H1 (cell line): ENCODE results near the gene C1orf21. TPM values are rescaled to one million over a fixed set of nuclear protein-coding genes. Genes with fewer than 3 reads are reported as not detected.

Experiments
- CTCF ChIA-PET: fragments of 300-600 bp; sonication (Branson Sonifier 250); formaldehyde crosslinking; loops from one replicate; lab custom pipeline; 2021; ENCODE audit not compliant: partially characterized antibody; lab: Charles Lee
- POLR2A ChIA-PET: fragments of 300-600 bp; sonication (Branson Sonifier 250); formaldehyde crosslinking; loops from one replicate; lab custom pipeline; 2021; ENCODE audit warnings: inconsistent platforms; ENCODE audit not compliant: partially characterized antibody; lab: Charles Lee
- DNase-seq, 2 experiments: peaks; one replicate each; pipeline versions ENCODE4 v3.0.0 to v3.0.0-alpha.2; 2010 to 2022; ENCODE audit warnings: low spot score in 2 of 2, low read depth in 1 of 2, mixed read lengths in 1 of 2
- FAIRE-seq: peaks from 2 replicates; lab custom pipeline; 2011; peaks lifted over from hg19 to GRCh38; lab: Jason Lieb, UNC
- H2AFZ ChIP-seq: 2 replicates; pipeline ENCODE4 v1.8.1; 2012; ENCODE audit warnings: low read length, inconsistent platforms
- H2AK5ac ChIP-seq: 2 replicates; pipeline ENCODE4 v1.6.1; 2013; ENCODE audit warnings: low read depth, low read length
- H2BK120ac ChIP-seq: replicated peaks from 2 replicates; pipeline ENCODE3; 2013; ENCODE audit warnings: low read depth, low read length, inconsistent platforms
- H2BK12ac ChIP-seq: 2 replicates; pipeline ENCODE4 v1.6.1; 2013; ENCODE audit warnings: low read depth, low read length
- H2BK15ac ChIP-seq: 2 replicates; pipeline ENCODE4 v1.6.1; 2013; ENCODE audit warnings: low read length
- H2BK20ac ChIP-seq: 2 replicates; pipeline ENCODE4 v1.6.1; 2013; ENCODE audit warnings: low read length
- H2BK5ac ChIP-seq: 2 replicates; pipeline ENCODE4 v1.6.1; 2013; ENCODE audit warnings: low read depth, low read length
- H3K14ac ChIP-seq: 2 replicates; pipeline ENCODE4 v1.6.1; 2013; ENCODE audit warnings: inconsistent platforms; ENCODE audit not compliant: insufficient read length
- H3K18ac ChIP-seq: 2 replicates; pipeline ENCODE4 v1.6.1; 2013; ENCODE audit warnings: low read length; ENCODE audit errors: extremely low read depth
- H3K23ac ChIP-seq: 2 replicates; pipeline ENCODE4 v1.6.1; 2013; ENCODE audit warnings: inconsistent platforms; ENCODE audit not compliant: insufficient read length
- H3K23me2 ChIP-seq: 2 replicates; pipeline ENCODE4 v1.6.1; 2013; ENCODE audit warnings: low read depth, low read length
- H3K27ac ChIP-seq: 2 replicates; pipeline ENCODE4 v1.6.1; 2011; ENCODE audit warnings: low read depth, low read length, inconsistent platforms
- H3K27me3 ChIP-seq, 4 experiments: replicated peaks in 1 of 4; 1 replicate in 1 of 4; 2 replicates in 3 of 4; pipeline versions ENCODE4 v1.6.1 to v1.8.1; 2011 to 2013; ENCODE audit warnings: low read length in 3 of 4, mild to moderate bottlenecking in 3 of 4, inconsistent platforms in 2 of 4, mixed read lengths in 2 of 4, moderate library complexity in 1 of 4; ENCODE audit not compliant: control insufficient read depth in 3 of 4, insufficient read depth in 3 of 4; ENCODE audit errors: extremely low read depth in 1 of 4
- H3K36me3 ChIP-seq, 4 experiments: 2 replicates each; pipeline versions ENCODE4 v1.6.1 to v1.8.1; 2011 to 2013; ENCODE audit warnings: mild to moderate bottlenecking in 4 of 4, low read length in 3 of 4, moderate library complexity in 2 of 4, control low read depth in 1 of 4, inconsistent platforms in 1 of 4; ENCODE audit not compliant: insufficient read depth in 4 of 4, control insufficient read depth in 2 of 4
- H3K4ac ChIP-seq: replicated peaks from 2 replicates; pipeline ENCODE3; 2013; ENCODE audit warnings: low read length, low read depth, mixed read lengths, inconsistent platforms; ENCODE audit not compliant: insufficient read length
- H3K4me1 ChIP-seq, 4 experiments: replicated peaks in 1 of 4; 1 replicate in 1 of 4; 2 replicates in 3 of 4; pipeline versions ENCODE4 v1.6.1 to v1.8.1; 2011 to 2013; ENCODE audit warnings: low read length in 3 of 4, inconsistent platforms in 2 of 4, mixed read lengths in 1 of 4; ENCODE audit not compliant: insufficient read depth in 4 of 4, control insufficient read depth in 3 of 4
- H3K4me2 ChIP-seq, 2 experiments: 2 replicates each; pipeline versions ENCODE4 v1.6.1 to v1.8.1; 2011 to 2013; ENCODE audit warnings: low read depth in 2 of 2, low read length in 2 of 2, control low read depth in 1 of 2, inconsistent platforms in 1 of 2, mild to moderate bottlenecking in 1 of 2; ENCODE audit not compliant: insufficient read depth in 1 of 2
- H3K4me3 ChIP-seq, 4 experiments: fragments of 200-600, 300-600 bp in 1 of 4; sonication (generic), shearing (Covaris generic), sonication (Bioruptor Twin) in 1 of 4; 2 replicates each; pipeline versions ENCODE4 v1.5.1 to v1.8.1; 2011 to 2016; ENCODE audit warnings: low read length in 4 of 4, low read depth in 3 of 4, control low read depth in 2 of 4, inconsistent platforms in 2 of 4, mild to moderate bottlenecking in 2 of 4, mixed read lengths in 1 of 4, moderate library complexity in 1 of 4; ENCODE audit not compliant: insufficient read depth in 2 of 4; ENCODE audit errors: extremely low read depth in 1 of 4
- H3K56ac ChIP-seq: replicated peaks from 2 replicates; pipeline ENCODE3; 2013; ENCODE audit warnings: low read depth, mild to moderate bottlenecking, mixed read lengths, low read length, inconsistent platforms; ENCODE audit not compliant: insufficient read length
- H3K79me1 ChIP-seq: 2 replicates; pipeline ENCODE4 v1.6.1; 2013; ENCODE audit warnings: low read depth, low read length, control low read depth
- H3K79me2 ChIP-seq, 2 experiments: 2 replicates each; pipeline versions ENCODE4 v1.6.1 to v1.8.1; 2012 to 2013; ENCODE audit warnings: low read length in 2 of 2, mild to moderate bottlenecking in 2 of 2, inconsistent platforms in 1 of 2; ENCODE audit not compliant: insufficient read depth in 2 of 2, control insufficient read depth in 1 of 2
- H3K9ac ChIP-seq, 4 experiments: replicated peaks in 1 of 4; 1 replicate in 1 of 4; 2 replicates in 3 of 4; pipeline versions ENCODE4 v1.6.1 to v1.8.1; 2011 to 2013; ENCODE audit warnings: low read depth in 3 of 4, low read length in 3 of 4, control low read depth in 2 of 4, mild to moderate bottlenecking in 2 of 4, moderate library complexity in 2 of 4, inconsistent platforms in 1 of 4; ENCODE audit errors: extremely low read depth in 1 of 4
- H3K9me3 ChIP-seq, 2 experiments: 2 replicates each; pipeline versions ENCODE4 v1.6.1 to v1.8.1; 2012 to 2013; ENCODE audit warnings: mild to moderate bottlenecking in 2 of 2, moderate library complexity in 2 of 2, control low read depth in 1 of 2, inconsistent platforms in 1 of 2, low read depth in 1 of 2, low read length in 1 of 2, mixed read lengths in 1 of 2; ENCODE audit not compliant: insufficient read depth in 2 of 2
- H4K20me1 ChIP-seq, 2 experiments: replicated peaks in 1 of 2; 2 replicates each; pipeline versions ENCODE3 to v1.8.1; 2011 to 2013; ENCODE audit warnings: inconsistent platforms in 2 of 2, low read length in 2 of 2, mild to moderate bottlenecking in 1 of 2; ENCODE audit not compliant: insufficient read depth in 2 of 2, control insufficient read depth in 1 of 2
- H4K5ac ChIP-seq: 2 replicates; pipeline ENCODE4 v1.6.1; 2013; ENCODE audit warnings: low read length, low read depth, mixed read lengths, inconsistent platforms; ENCODE audit not compliant: insufficient read length
- H4K8ac ChIP-seq: 2 replicates; pipeline ENCODE4 v1.8.0; 2013; ENCODE audit warnings: mild to moderate bottlenecking, moderate library complexity, low read length, inconsistent platforms; ENCODE audit not compliant: insufficient read depth; ENCODE audit errors: extremely low read depth
- H4K91ac ChIP-seq: replicated peaks from 2 replicates; pipeline ENCODE3; 2013; ENCODE audit warnings: low read length, mixed read lengths, inconsistent platforms; ENCODE audit not compliant: insufficient read length
- ATF2 ChIP-seq: IDR thresholded peaks from 2 replicates; pipeline ENCODE4 v1.6.1; 2012; ENCODE audit warnings: low read length, inconsistent platforms
- BRCA1 ChIP-seq: IDR thresholded peaks from 2 replicates; pipeline ENCODE4 v1.6.1; 2012; ENCODE audit warnings: low read depth, low read length, improper control_type of control experiment
- CEBPB ChIP-seq: IDR thresholded peaks from 2 replicates; pipeline ENCODE4 v1.6.1; 2012; ENCODE audit warnings: low read depth, low read length
- EGR1 ChIP-seq: IDR thresholded peaks from 2 replicates; pipeline ENCODE4 v1.6.1; 2011; ENCODE audit warnings: low read depth, low read length, borderline replicate concordance
- EZH2 ChIP-seq: fragments of 200-600 bp; sonication (generic); IDR thresholded peaks from 2 replicates; pipeline ENCODE4 v1.7.1; 2012; ENCODE audit warnings: low read depth, mild to moderate bottlenecking, moderate library complexity, low read length, inconsistent platforms; ENCODE audit not compliant: severe bottlenecking
- FOSL1 ChIP-seq: IDR thresholded peaks from 2 replicates; pipeline ENCODE4 v1.6.1; 2011; ENCODE audit warnings: mild to moderate bottlenecking, low read depth, low read length, moderate library complexity; ENCODE audit not compliant: insufficient read depth
- KDM5A ChIP-seq: fragments of 200-600 bp; IDR thresholded peaks from 2 replicates; pipeline ENCODE4 v1.7.1; 2012; ENCODE audit warnings: mild to moderate bottlenecking, low read length, inconsistent platforms, mixed read lengths
- MAX ChIP-seq: IDR thresholded peaks from 2 replicates; pipeline ENCODE4 v1.6.1; 2012; ENCODE audit warnings: inconsistent platforms
- WGBS, 2 experiments: shearing (Covaris generic) in 1 of 2; methylation state at CpG; one replicate each; pipeline versions ENCODE4 v1.1.6 to v1.1.7; 2013 to 2015; ENCODE audit warnings: low lambda C conversion rate in 2 of 2, mixed read lengths in 2 of 2, inconsistent platforms in 1 of 2, low coverage in 1 of 2, missing lambda C conversion rate in 1 of 2; ENCODE audit not compliant: insufficient replicate concordance in 2 of 2, insufficient coverage in 1 of 2, insufficient read length in 1 of 2; ENCODE audit errors: extremely low coverage in 1 of 2, missing lambda C conversion rate in 1 of 2; 5-methylcytosine and 5-hydroxymethylcytosine counted together
- polyA plus RNA-seq, 7 experiments: library from polyadenylated mRNA; depleted of rRNA in 3 of 7; stranded (reverse) in 5 of 7; unstranded in 2 of 7; fragments of >200 nt in 5 of 7; fragments of 200-250 nt in 2 of 7; gene quantifications; 1 replicate in 5 of 7; 2 replicates in 1 of 7; 4 replicates in 1 of 7; pipeline versions ENCODE4 v1.2.1 to v1.2.3, GENCODE V29; 2011 to 2013; ENCODE audit warnings: missing spikeins in 2 of 7, mixed read lengths in 2 of 7
- total RNA-seq: library from RNA; stranded (reverse); fragmentation: NEBNext Ultra II Directional; extraction: Animal tissue kit (Norgen Biotek cat#: 25700); gene quantifications from 2 replicates; pipeline ENCODE4 v1.2.1, GENCODE V29; 2021

The C1orf21 gene
- total and polyA plus RNA-seq, 2 of the 8 experiments (the other 6 are each of a cell fraction or from before 2014, with no cell fraction given) = 16.6 to 51.0 TPM

GRCh38 chr1:184635347-184635979 lies 248.6 kb downstream of the C1orf21 start:
- Histone ChIP-seq H3K14ac (no peak overlapping the region), H4K8ac (peak overlapping the region; percentile 6; the same call in 1 of the 2 replicates), H3K4ac (no peak overlapping the region), H2BK5ac (no peak overlapping the region), H2AK5ac (no peak overlapping the region), H4K20me1 (peaks cover 0 to 3% of the 10 kb centered on the region in 2 experiments), H4K5ac (no peak overlapping the region), H2AFZ (no peak overlapping the region), H3K4me2 (no peak overlapping the region), H3K23ac (no peak overlapping the region), H3K9ac (no peak overlapping the region), H3K27ac (no peak overlapping the region), H3K36me3 (no peaks in the 10 kb centered on the region), H2BK120ac (no peak overlapping the region), H3K23me2 (no peaks in the 10 kb centered on the region), H3K4me3 (no peak overlapping the region), H2BK12ac (no peak overlapping the region), H2BK20ac (no peak overlapping the region), H3K79me2 (no peaks in the 10 kb centered on the region), H3K4me1 (no peaks in the 10 kb centered on the region), H3K18ac (no peak overlapping the region), H2BK15ac (no peak overlapping the region), H3K27me3 (no peaks in the 10 kb centered on the region), H3K56ac (no peak overlapping the region), H3K79me1 (no peaks in the 10 kb centered on the region; the same call in 1 of the 2 replicates), H3K9me3 (no peaks in the 10 kb centered on the region), H4K91ac (no peak overlapping the region)
- POLR2A ChIA-PET = no interaction called here
- TF ChIP-seq EZH2 (no peak), BRCA1 (no peak), FOSL1 (no peak), CEBPB (no peak), EGR1 (no peak), KDM5A (no peak), MAX (no peak), ATF2 (no peak)
- CTCF ChIA-PET = interaction anchor here (0.6 kb wide), 1 partner anchor 412 kb away, joined by 4 read pairs; no protein-coding TSS in a partner anchor
- DNase-seq (no peak), FAIRE-seq (no peak)
- WGBS, 2 experiments = 89% methylated on average over 6 of the region's 6 CpGs; no CpG with 5 or more reads in 1 of the 2 experiments
